ENCODE results near the gene TTR.

TTR gene

GRCh38 chr18:31583185-31583854 is 8.4 kb upstream of the TTR start:
- Histone ChIP-seq H3K79me2 (ENCODE audit: low read length) (no peaks in the 10 kb centered on the region), H3K27ac (ENCODE audit: low read length) (no peak overlapping the region), H3K27me3 (ENCODE audit: low read depth, low read length) (no peaks in the 10 kb centered on the region), H3K4me3 (ENCODE audit: low read length) (no peak overlapping the region), H3K9me3 (ENCODE audit: insufficient read depth, low read length) (no peaks in the 10 kb centered on the region), H3K4me2 (ENCODE audit: low read length) (no peak overlapping the region), H3K9ac (ENCODE audit: low read length) (no peak overlapping the region), H2AFZ (ENCODE audit: low read depth, low read length) (no peak overlapping the region), H3K36me3 (replicated peaks; ENCODE audit: low read depth, low read length) (no peaks in the 10 kb centered on the region), H3K4me1 (ENCODE audit: low read length) (no peaks in the 10 kb centered on the region), H4K20me1 (ENCODE audit: insufficient read depth, low read length) (no peaks in the 10 kb centered on the region)
- no peak for TF ChIP-seq EZH2phosphoT487 (IDR thresholded peaks at IDR 0.05; ENCODE audit: low read depth)
- TF ChIP-seq, protein P1, sequence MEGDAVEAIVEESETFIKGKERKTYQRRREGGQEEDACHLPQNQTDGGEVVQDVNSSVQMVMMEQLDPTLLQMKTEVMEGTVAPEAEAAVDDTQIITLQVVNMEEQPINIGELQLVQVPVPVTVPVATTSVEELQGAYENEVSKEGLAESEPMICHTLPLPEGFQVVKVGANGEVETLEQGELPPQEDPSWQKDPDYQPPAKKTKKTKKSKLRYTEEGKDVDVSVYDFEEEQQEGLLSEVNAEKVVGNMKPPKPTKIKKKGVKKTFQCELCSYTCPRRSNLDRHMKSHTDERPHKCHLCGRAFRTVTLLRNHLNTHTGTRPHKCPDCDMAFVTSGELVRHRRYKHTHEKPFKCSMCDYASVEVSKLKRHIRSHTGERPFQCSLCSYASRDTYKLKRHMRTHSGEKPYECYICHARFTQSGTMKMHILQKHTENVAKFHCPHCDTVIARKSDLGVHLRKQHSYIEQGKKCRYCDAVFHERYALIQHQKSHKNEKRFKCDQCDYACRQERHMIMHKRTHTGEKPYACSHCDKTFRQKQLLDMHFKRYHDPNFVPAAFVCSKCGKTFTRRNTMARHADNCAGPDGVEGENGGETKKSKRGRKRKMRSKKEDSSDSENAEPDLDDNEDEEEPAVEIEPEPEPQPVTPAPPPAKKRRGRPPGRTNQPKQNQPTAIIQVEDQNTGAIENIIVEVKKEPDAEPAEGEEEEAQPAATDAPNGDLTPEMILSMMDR (IDR thresholded peaks at IDR 0.05; ENCODE audit: low read depth, low read length) = no peak

DNA sequence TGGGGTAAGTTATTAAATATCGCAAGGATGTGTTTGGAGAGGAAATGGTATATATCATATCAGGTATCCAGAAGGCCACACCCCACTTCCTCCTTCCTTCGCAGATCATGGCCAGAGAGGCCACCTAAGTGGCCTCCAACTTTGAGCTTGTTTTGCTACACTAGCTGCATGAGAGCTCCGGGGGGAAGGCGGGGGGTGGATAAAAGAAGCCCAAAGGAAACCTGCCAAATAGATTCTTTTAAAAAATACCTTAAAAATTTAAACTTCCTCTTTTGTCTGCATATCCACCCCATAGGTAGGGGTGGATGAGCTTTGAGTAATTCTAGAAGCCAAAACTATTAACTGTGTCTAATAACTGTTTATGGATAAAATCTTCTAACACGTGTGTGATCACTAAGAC is 5.7 kb upstream of the TTR start:
- H4K20me1 ChIP-seq (ENCODE audit: insufficient read depth, low read length) = no peaks in the 10 kb centered on the region
- H3K9me3 ChIP-seq (ENCODE audit: insufficient read depth, low read length) = no peaks in the 10 kb centered on the region
- no peak overlapping the region for H3K4me3 ChIP-seq (ENCODE audit: low read length)
- TF ChIP-seq, protein P1 (IDR thresholded peaks at IDR 0.05; ENCODE audit: low read depth, low read length) = no peak
- no peak for TF ChIP-seq EZH2phosphoT487 (IDR thresholded peaks at IDR 0.05; ENCODE audit: low read depth)
- no peak overlapping the region for H2AFZ ChIP-seq (ENCODE audit: low read depth, low read length)
- no peaks in the 10 kb centered on the region for H3K4me1 ChIP-seq (ENCODE audit: low read length)
- no peaks in the 10 kb centered on the region for H3K27me3 ChIP-seq (ENCODE audit: low read depth, low read length)
- no peak overlapping the region for H3K9ac ChIP-seq (ENCODE audit: low read length)
- no peaks in the 10 kb centered on the region for H3K79me2 ChIP-seq (ENCODE audit: low read length)
- no peak overlapping the region for H3K4me2 ChIP-seq (ENCODE audit: low read length)
- H3K36me3 ChIP-seq (replicated peaks; ENCODE audit: low read depth, low read length) = no peaks in the 10 kb centered on the region
- H3K27ac ChIP-seq (ENCODE audit: low read length) = no peak overlapping the region

DNA sequence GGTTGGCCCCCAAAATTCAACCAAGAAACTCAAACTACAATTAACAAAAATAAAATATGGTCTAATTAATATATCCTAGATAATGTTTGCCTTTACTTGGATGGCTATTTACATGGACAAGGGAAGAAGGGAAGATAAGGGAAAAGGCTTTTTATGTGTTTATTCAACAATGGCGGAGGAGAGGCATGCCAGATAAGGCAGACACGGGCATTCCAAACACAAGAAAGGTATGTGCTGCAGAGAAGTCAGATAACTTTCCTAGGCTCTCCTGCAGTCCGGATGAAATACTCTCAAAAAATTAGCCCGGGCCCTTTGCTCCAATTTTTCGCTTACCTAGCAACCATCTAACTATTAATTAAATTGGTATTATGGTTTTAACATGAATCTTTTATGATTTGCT is 5.1 kb upstream of the TTR start:
- H3K36me3 ChIP-seq (replicated peaks; ENCODE audit: low read depth, low read length) = no peaks in the 10 kb centered on the region
- TF ChIP-seq EZH2phosphoT487 (IDR thresholded peaks at IDR 0.05; ENCODE audit: low read depth) = no peak
- TF ChIP-seq, protein P1 (IDR thresholded peaks at IDR 0.05; ENCODE audit: low read depth, low read length) = no peak

GRCh38 chr18:31587529-31587928 is 4.1 kb upstream of the TTR start:
- Histone ChIP-seq H3K4me3 (ENCODE audit: low read length) (no peak overlapping the region), H3K36me3 (replicated peaks; ENCODE audit: low read depth, low read length) (no peaks in the 10 kb centered on the region), H3K9me3 (ENCODE audit: insufficient read depth, low read length) (no peaks in the 10 kb centered on the region), H3K27ac (ENCODE audit: low read length) (no peak overlapping the region), H3K4me2 (ENCODE audit: low read length) (no peak overlapping the region), H2AFZ (ENCODE audit: low read depth, low read length) (no peak overlapping the region), H4K20me1 (ENCODE audit: insufficient read depth, low read length) (no peaks in the 10 kb centered on the region), H3K27me3 (ENCODE audit: low read depth, low read length) (no peaks in the 10 kb centered on the region), H3K4me1 (ENCODE audit: low read length) (no peaks in the 10 kb centered on the region), H3K79me2 (ENCODE audit: low read length) (no peaks in the 10 kb centered on the region), H3K9ac (ENCODE audit: low read length) (no peak overlapping the region)
- no peak for TF ChIP-seq EZH2phosphoT487 (IDR thresholded peaks at IDR 0.05; ENCODE audit: low read depth)
- TF ChIP-seq, protein P1 (IDR thresholded peaks at IDR 0.05; ENCODE audit: low read depth, low read length) = no peak

More for the DNA sequence above, 5.1 kb upstream of the TTR start:
- no peak overlapping the region for H3K27ac ChIP-seq (ENCODE audit: low read length)
- no peak overlapping the region for H2AFZ ChIP-seq (ENCODE audit: low read depth, low read length)
- no peaks in the 10 kb centered on the region for H3K27me3 ChIP-seq (ENCODE audit: low read depth, low read length)
- H3K4me2 ChIP-seq (ENCODE audit: low read length) = no peak overlapping the region
- no peak overlapping the region for H3K4me3 ChIP-seq (ENCODE audit: low read length)
- no peaks in the 10 kb centered on the region for H3K79me2 ChIP-seq (ENCODE audit: low read length)
- H3K9me3 ChIP-seq (ENCODE audit: insufficient read depth, low read length) = no peaks in the 10 kb centered on the region
- no peaks in the 10 kb centered on the region for H3K4me1 ChIP-seq (ENCODE audit: low read length)
- H3K9ac ChIP-seq (ENCODE audit: low read length) = no peak overlapping the region
- no peaks in the 10 kb centered on the region for H4K20me1 ChIP-seq (ENCODE audit: insufficient read depth, low read length)

Measured in OCI-LY3 (cell line).